Activated naive CD4-positive, alpha-beta T cell (primary cell): ENCODE results near the gene ITGAX.
"Not testable (repeated sequence)": the region's sequence is repeated elsewhere in the genome, so short reads cannot be mapped to it uniquely, and the experiment has no call there.

Experiments used
- DNase-seq, 4 experiments: peaks; one replicate each; lab custom pipeline; 2025; lab: John Stamatoyannopoulos, UW

The ITGAX gene

GRCh38 chr16:31354394-31355291 lies at the start of gene ITGAX:
Gene ITGAX (plus strand): TSS chr16:31355176. CDS start chr16:31355255, 79 bp downstream.
- DNase-seq = peak in 1 of 4 experiments; percentile 28

- DNase-seq = no peak
Measured at GRCh38 chr16:31305219-31305618, 49.8 kb upstream of the ITGAX start.

DNA sequence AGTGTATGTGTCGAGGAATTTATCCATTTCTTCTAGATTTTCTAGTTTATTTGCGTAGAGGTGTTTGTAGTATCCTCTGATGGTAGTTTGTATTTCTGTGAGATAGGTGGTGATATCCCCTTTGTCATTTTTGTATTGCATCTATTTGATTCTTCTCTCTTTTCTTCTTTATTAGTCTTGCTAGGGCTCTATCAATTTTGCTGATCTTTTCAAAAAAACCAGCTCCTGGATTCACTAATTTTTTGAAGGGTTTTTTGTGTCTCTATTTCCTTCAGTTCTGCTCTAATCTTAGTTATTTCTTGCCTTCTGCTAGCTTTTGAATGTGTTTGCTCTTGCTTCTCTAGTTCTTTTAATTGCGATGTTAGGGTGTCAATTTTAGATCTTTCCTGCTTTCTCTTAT lies 46.6 kb upstream of the ITGAX start:
- not testable (repeated sequence) for DNase-seq

GRCh38 chr16:31322500-31322899 lies 32.5 kb upstream of the ITGAX start:
- DNase-seq = no peak

DNA sequence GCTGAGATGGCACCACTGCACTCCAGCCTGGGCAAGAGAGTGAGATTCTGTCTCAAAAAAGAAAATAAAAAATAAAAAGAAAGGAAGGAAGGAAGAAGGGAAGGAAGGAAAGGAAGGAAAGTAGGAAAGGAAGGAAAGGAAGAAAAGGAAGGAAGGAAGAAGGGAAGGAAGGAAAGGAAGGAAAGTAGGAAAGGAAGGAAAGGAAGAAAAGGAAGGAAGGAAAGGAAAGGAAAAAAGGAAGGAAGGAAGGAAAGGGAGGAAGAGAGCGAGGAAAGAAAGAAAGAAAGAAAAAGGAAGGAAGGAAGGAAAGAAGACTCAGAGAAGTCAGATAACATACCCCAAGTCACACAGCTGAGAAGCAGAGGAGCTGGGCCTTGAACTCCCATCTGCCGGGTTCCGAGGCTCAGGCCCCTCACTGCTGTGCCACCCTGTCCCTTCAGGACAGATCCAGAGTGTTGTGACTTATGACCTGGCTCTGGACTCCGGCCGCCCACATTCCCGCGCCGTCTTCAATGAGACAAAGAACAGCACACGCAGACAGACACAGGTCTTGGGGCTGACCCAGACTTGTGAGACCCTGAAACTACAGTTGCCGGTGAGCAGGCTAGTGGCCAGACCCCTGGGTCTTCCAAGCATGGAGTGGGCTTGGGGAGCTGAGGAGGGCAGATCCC lies 30.9 kb upstream of the ITGAX start:
- no peak for DNase-seq

- no peak for DNase-seq
Measured at GRCh38 chr16:31325171-31325570, 29.8 kb upstream of the ITGAX start.

GRCh38 chr16:31327646-31328225 lies 27.2 kb upstream of the ITGAX start:
- DNase-seq = no peak

GRCh38 chr16:31328322-31329052 lies 26.5 kb upstream of the ITGAX start:
- DNase-seq = no peak

GRCh38 chr16:31329671-31330552 lies 25.1 kb upstream of the ITGAX start:
- no peak for DNase-seq

DNA sequence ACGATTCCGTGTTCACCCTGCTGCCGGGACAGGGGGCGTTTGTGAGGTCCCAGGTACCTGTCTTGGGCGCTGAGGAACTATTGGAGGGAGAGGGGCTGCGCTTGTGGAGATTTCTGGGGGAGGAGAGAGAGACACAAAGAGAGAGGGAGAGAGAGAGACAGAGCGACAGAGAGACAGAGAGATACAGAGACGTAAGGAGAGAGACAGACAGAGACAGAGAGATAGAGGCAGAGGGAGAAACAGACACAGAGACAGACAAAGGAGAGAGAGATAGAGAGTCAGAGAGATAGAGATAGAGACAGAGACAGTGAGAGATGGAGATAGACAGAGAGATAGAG lies 24.5 kb upstream of the ITGAX start:
- DNase-seq = no peak

DNA sequence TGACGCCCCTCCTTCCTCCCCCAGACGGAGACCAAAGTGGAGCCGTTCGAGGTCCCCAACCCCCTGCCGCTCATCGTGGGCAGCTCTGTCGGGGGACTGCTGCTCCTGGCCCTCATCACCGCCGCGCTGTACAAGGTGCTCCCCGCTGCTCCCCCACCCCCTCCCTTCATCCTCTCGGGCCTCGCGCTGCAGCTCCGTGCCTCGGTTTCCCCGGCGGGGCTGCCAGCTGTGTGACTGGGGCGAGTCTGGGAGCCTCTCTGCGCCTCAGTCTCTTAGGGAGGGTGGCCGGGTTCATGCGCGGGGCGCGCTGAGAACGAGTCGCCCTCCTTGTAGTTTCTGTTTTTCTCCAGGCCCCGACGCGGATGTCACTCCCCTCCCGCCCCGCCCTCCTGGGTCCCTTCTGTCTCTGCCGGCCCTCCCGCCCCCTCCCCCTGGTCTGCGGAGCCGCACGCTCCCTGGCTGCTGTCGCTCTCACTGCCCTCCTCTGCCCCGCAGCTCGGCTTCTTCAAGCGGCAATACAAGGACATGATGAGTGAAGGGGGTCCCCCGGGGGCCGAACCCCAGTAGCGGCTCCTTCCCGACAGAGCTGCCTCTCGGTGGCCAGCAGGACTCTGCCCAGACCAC lies 23.7 kb upstream of the ITGAX start:
- peak in 1 of 4 experiments; percentile 21 for DNase-seq

- no peak for DNase-seq
Measured at GRCh38 chr16:31331807-31332301, 23.1 kb upstream of the ITGAX start.

- DNase-seq = no peak
Measured at GRCh38 chr16:31332544-31332943, 22.4 kb upstream of the ITGAX start.

DNA sequence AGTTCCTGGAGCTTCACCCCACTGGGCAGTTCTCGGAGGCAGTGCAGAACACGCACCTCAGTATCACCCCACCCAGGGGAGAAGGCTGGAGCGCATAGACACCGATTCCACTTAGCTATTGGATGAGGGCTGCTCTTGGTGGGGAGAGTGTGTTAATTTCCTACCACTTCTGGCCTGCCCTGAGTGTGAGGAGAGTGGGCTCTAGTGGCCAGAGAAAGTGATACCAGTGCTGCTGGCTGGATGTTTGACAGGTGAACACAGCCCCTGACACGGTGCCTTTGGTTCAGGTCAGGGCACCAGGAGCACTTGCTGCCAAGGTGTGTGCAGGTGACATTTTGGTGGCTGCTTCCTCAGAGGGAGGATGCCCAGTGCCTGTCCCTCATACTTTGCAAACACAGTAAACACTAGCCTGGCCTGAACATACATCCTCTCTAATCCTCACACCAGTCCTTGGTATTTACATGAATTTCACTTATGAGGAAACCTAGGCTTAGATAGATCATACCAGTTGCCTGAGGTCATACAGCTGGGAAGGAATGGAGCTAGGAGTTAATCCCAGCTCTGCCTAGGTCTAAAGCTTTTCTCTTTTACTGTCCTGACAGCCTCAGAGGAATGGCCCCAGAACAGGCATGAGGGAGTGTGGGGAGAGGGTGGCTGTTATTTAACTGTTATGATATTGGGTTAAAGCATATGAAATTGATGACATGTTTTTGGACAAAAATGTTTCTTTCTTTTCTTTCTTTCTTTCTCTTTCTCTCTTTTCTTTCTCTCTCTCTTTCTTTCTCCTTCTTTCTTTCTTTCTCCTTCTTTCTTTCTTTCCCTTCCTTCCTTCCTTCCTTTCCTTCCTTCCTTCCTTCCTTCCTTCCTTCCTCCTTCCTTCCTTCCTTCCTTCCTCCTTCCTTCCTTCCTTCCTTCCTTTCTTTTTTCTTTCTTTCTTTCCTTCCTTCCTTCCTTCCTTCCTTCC lies 21.0 kb upstream of the ITGAX start:
- DNase-seq = no peak

- no peak for DNase-seq
Measured at GRCh38 chr16:31334934-31335333, 20.0 kb upstream of the ITGAX start.

- DNase-seq = no peak
Measured at GRCh38 chr16:31335431-31335830, 19.5 kb upstream of the ITGAX start.

GRCh38 chr16:31338166-31338685 lies 16.8 kb upstream of the ITGAX start:
- peak in 1 of 4 experiments; percentile 17 for DNase-seq

DNA sequence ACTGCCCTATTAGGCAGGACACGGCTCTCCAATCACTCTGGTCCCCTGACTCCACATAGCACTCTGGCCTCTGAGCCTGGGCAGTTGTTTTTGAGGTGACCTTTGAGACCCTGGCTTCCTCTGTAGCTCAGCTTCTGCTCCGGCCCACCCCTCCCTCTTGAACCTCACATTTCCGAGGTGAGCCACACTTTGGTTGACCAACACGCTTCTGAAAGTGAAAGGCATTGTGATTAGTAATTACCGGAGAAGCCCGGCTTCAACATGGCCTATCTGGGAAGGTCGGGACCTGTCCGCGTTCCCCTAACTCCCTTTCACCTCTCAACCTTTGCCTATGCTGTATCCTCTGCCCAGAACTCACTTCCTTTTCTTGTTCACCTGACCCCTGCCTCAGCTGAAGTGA lies 10.3 kb upstream of the ITGAX start:
- DNase-seq = no peak

- DNase-seq = no peak
Measured at GRCh38 chr16:31347445-31347844, 7.5 kb upstream of the ITGAX start.
